DMS 273 (cell line): ENCODE data around the gene SLC26A11.
A peak's percentile ranks its signal among the peaks of the same experiment; 100 is the strongest.
"Not testable (repeated sequence)": the region's sequence is repeated elsewhere in the genome, so short reads cannot be mapped to it uniquely, and the experiment has no call there.

Experiments used
- DNase-seq: peaks from one replicate; lab custom pipeline; 2025; ENCODE audit not compliant: unreplicated experiment; lab: John Stamatoyannopoulos, UW

Gene SLC26A11

GRCh38 chr17:80195671-80196529 is 24.3 kb upstream of the SLC26A11 start:
- DNase-seq, result peak; percentile 40

- no peak for DNase-seq
Observed at GRCh38 chr17:80196652-80197051, 23.6 kb upstream of the SLC26A11 start.

GRCh38 chr17:80198144-80198661 is 22.0 kb upstream of the SLC26A11 start:
- DNase-seq, result peak; percentile 59

GRCh38 chr17:80199295-80199694 is 20.9 kb upstream of the SLC26A11 start:
- not testable (repeated sequence) for DNase-seq

- no peak for DNase-seq
Observed at GRCh38 chr17:80201446-80201845, 18.8 kb upstream of the SLC26A11 start.

GRCh38 chr17:80202197-80202596 is 18.0 kb upstream of the SLC26A11 start:
- no peak for DNase-seq

GRCh38 chr17:80203471-80203963 is 16.7 kb upstream of the SLC26A11 start:
- no peak for DNase-seq

GRCh38 chr17:80204626-80205468 is 15.4 kb upstream of the SLC26A11 start:
- no peak for DNase-seq

- DNase-seq, result no peak
Observed at GRCh38 chr17:80205811-80206210, 14.4 kb upstream of the SLC26A11 start.

GRCh38 chr17:80208050-80208449 is 12.2 kb upstream of the SLC26A11 start:
- DNase-seq, result no peak

- DNase-seq, result no peak
Observed at GRCh38 chr17:80209765-80210164, 10.5 kb upstream of the SLC26A11 start.

GRCh38 chr17:80210348-80211108 is 9.7 kb upstream of the SLC26A11 start:
- DNase-seq, result no peak

- no peak for DNase-seq
Observed at GRCh38 chr17:80212109-80212508, 8.1 kb upstream of the SLC26A11 start.

- DNase-seq, result no peak
Observed at GRCh38 chr17:80212511-80212910, 7.7 kb upstream of the SLC26A11 start.

GRCh38 chr17:80212962-80213642 is 7.1 kb upstream of the SLC26A11 start:
- no peak for DNase-seq

- no peak for DNase-seq
Observed at GRCh38 chr17:80213643-80213975, 6.6 kb upstream of the SLC26A11 start.

- no peak for DNase-seq
Observed at GRCh38 chr17:80214012-80214877, 6.0 kb upstream of the SLC26A11 start.

GRCh38 chr17:80214878-80215210 is 5.4 kb upstream of the SLC26A11 start:
- DNase-seq, result no peak
